Measurements from ENCODE around the gene MGST2.
A peak's percentile ranks its signal among the peaks of the same experiment; 100 is the strongest.

The MGST2 gene

DNA sequence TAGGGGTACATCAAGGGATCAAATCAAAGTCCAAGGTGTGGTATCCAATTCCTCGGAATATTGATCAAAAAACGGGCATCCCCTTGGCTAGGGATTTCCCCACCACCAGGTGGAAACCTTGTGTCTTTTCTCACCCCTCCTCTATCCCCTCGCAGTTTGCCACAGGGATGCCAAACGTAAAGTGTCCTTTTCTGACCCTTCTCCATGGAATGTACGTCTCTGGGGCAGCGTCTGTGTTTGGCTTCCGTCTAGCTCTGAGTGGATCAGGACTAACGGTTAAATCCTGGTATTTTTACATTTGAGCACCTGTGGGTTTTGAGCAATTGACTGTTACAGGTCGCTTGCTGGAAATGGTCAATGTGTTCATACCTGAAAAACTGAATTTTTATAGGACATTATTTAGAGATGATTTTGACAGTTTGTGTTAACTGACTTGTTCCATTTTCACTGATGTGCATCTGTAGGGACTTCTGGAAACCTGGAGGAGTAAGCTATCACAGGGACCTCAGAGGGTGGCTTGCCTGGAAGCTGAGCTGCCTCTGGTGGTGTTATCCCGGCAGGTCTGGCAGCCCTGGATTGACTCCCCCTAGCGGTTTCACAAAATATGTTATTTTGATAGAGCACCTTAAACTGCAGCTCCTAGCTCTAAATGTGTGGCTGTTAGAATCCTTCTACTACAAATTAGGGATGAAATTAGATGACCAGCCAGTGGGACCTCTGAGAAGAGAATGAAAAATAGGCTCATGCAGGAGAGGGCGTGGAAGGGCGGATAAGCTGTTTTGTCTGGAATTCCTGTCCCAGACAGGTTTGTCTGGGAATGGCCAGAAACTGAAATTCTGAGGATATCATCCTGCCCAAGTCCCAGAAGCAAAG lies 8.8 kb upstream of the MGST2 start:
- H3K4me3 ChIP-seq (ENCODE audit: low read depth, low read length) = peak overlapping the region; percentile 31
- TF ChIP-seq, protein P1, sequence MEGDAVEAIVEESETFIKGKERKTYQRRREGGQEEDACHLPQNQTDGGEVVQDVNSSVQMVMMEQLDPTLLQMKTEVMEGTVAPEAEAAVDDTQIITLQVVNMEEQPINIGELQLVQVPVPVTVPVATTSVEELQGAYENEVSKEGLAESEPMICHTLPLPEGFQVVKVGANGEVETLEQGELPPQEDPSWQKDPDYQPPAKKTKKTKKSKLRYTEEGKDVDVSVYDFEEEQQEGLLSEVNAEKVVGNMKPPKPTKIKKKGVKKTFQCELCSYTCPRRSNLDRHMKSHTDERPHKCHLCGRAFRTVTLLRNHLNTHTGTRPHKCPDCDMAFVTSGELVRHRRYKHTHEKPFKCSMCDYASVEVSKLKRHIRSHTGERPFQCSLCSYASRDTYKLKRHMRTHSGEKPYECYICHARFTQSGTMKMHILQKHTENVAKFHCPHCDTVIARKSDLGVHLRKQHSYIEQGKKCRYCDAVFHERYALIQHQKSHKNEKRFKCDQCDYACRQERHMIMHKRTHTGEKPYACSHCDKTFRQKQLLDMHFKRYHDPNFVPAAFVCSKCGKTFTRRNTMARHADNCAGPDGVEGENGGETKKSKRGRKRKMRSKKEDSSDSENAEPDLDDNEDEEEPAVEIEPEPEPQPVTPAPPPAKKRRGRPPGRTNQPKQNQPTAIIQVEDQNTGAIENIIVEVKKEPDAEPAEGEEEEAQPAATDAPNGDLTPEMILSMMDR (IDR thresholded peaks at IDR 0.05; ENCODE audit: low read depth, low read length) = peak; percentile 78

DNA sequence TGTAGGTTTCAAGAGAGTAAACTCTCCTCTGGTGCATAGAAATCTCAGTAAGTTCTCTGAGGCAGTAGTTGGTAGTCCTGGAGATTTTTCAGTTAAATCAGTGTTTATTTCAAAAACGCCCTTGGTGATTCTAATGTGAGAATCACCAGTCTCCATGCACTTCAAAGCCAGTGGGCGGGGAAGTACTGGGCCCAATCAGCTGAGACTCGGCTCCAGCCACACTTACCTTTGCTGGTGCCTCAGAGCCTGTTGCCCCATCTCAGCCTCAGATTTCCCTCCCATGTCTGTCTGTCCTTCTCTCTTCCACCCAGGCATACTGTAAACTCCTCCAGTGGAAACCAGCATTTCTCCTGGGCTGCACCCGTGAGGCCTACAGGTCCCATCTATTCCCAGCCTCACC lies 7.4 kb upstream of the MGST2 start:
- TF ChIP-seq, protein P1 (IDR thresholded peaks at IDR 0.05; ENCODE audit: low read depth, low read length) = no peak
- no peak overlapping the region; the same call in 1 of the 2 replicates for H3K4me3 ChIP-seq (ENCODE audit: low read depth, low read length)

DNA sequence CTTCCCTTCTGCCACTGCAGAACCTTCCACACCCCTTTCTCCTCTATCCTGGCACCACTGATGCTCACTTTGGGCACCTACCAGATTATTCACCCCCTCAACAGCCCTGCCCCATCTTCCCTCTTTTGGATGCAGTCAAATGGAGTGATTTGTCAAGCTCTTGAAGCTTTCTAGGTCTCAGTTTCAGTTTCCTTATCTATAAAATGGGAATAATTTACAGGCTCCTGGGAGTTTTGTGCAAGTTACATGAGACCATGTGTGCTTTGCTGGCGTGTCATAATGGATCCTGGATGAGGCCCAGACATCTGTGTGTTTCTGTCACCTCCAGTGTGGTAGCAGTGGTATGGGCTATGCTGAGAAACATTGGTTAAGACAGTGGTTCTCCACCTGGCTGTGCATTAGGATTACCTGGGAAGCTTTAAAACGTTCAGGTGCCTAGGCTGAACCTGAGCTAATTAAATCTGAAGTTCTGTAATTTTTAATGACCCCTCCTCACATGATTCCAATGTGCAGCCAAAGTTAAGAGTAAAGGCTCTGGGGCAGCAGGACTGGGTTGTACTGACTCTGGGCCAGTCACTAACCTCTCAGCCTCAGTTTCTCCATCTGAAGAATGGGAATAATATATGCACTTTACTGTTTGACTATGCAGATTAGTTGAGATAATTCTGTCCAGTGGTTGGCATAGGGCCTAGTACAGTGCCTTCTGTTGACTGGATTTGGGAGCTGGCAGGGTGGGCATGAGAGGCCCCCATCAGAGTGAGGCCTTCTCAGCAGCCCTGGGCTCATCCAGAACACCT lies 6.8 kb upstream of the MGST2 start:
- TF ChIP-seq, protein P1 (IDR thresholded peaks at IDR 0.05; ENCODE audit: low read depth, low read length) = no peak
- no peak overlapping the region for H3K4me3 ChIP-seq (ENCODE audit: low read depth, low read length)

DNA sequence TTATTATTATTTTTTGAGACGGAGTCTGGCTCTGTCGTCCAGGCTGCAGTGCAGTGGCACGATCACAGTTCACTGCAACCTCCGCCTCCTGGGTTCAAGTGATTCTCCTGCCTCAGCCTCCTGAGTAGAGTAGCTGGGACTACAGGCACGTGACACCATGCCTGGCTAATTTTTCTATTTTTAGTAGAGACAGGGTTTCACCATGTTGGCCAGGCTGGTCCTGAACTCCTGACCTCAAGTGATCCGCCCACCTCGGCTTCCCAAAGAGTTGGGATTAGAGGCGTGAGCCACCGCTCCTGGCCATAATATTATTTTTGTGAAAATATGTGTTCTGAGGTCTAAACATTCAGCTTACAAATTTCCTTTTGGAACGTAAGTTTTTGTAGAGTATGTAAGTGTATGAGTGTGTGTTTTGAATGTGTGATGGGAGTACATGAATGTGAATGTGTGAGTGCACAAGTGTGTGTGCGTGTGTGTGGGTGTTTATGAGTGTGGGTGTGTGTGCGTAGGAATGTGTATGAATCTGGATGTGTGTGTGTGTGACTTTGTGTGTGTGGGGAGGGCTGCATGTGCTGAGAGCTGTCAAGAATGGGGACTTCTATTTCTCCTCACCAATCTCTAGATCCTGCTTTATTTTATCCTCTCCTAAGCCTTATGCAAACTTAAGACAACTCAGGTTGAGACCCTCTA lies 5.7 kb upstream of the MGST2 start:
- no peak overlapping the region for H3K4me3 ChIP-seq (ENCODE audit: low read depth, low read length)
- TF ChIP-seq, protein P1 (IDR thresholded peaks at IDR 0.05; ENCODE audit: low read depth, low read length) = no peak

DNA sequence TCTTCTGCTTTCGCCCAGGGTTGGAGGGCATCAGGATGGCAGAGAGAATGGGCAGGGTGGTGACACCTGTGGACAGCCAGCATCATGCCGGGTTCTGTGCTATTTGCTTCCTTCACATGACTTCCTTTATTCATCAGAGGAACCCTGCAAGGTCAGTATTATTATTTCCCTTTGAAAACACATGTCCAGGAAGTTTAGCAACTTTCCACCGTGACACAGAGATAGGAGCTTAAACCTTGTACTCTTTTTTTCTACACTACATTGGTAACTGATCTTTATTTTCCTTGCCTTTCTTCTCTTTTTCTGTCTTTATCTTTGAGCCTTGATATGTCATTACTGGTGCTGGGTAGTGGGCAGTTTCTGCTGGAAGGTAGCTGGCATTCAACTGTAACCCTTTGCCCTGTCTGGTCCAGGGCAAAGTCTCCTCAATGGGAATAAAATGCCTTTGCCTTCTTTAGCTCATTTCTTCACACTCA lies 5.0 kb upstream of the MGST2 start:
- no peak overlapping the region for H3K4me3 ChIP-seq (ENCODE audit: low read depth, low read length)
- TF ChIP-seq, protein P1 (IDR thresholded peaks at IDR 0.05; ENCODE audit: low read depth, low read length) = no peak

DNA sequence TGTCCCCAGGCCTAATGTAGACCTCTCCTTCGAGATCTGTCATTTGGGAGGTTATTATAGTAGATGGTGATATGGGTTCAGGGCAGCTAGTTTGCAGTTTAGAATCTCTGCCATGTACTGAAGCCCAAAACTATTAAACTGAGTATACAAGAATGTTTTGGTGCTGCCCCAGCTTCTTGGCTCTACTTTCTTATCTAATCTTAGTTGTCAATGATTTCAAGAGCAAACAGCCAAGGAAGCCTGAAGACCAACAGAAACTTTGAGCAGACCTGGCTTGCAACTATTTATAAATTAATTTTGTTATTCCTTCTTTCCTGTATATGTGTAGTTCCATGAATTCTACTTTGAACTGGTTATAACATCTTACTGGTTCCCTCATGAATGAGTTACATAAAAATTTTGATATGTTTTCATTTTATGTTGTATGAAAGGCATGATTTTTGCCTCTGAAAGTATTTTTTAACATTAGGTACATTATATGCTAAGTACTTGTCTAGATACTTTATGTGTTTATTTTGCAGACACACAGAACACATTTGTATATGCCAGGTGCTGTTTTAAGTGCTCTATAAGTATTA lies 2.0 kb upstream of the MGST2 start:
- H3K4me3 ChIP-seq (ENCODE audit: low read depth, low read length) = no peak overlapping the region
- TF ChIP-seq, protein P1 (IDR thresholded peaks at IDR 0.05; ENCODE audit: low read depth, low read length) = no peak
